ENCODE results near the gene CCT3. TPM values are rescaled to one million over a fixed set of nuclear protein-coding genes. Genes with fewer than 3 reads are reported as not detected.

CCT3 gene
- total RNA-seq, 1 donor from 2014 or later, result 186 TPM

DNA sequence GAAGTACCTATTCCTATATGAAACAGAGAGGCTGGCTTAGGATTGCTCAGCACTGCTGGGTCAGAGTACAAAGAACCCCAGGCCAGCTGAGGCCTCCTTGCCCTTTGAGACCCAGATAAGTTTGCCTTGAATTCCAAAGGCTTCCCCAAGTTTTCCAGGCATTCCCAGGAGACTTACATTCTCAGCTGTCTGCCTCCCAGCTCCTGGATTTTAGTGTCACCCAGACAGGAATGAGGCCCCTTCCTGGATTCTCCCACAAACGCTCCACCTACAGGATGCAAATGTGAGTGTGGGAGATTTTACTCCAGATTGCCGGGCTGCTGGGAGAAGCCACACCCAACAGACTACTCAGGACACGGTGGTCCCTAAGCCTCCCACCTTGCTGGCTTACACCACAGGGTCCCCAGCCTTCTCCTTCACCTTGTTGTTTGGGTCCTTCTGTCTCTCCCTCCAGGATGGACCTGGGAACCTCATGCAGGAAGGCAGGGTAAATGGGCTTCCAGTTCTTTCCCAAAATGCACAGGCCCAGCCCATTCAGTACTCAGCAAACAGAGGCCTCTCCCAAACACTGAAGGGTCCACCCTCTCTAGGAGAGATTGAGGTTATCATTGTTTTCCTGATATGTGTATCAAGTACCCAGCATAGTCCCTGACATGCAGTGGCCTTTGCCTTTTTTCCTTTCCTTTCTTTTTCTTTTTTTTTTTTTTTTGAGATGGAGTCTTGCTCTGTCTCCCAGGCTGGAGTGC, 41.5 kb upstream of the CCT3 start:
- no peaks in the 10 kb centered on the region for H3K36me3 ChIP-seq
- no peak overlapping the region for H3K27ac ChIP-seq
- intact Hi-C loops (cut with DNase I), result loop anchor here (10.0 kb wide), 1 partner anchor 205 kb away; no protein-coding TSS in a partner anchor
- DNase-seq (ENCODE audit: extremely low spot score in 2 of 2), result no peak
- no peaks in the 10 kb centered on the region for H3K27me3 ChIP-seq
- no peaks in the 10 kb centered on the region for H3K4me1 ChIP-seq
- no peak overlapping the region for H3K4me3 ChIP-seq
- H3K9me3 ChIP-seq, result no peaks in the 10 kb centered on the region
- TF ChIP-seq POLR2A (IDR thresholded peaks at IDR 0.05) (no peak), POLR2AphosphoS5 (IDR thresholded peaks at IDR 0.05; ENCODE audit: insufficient read depth in 1 of 2, low read depth in 1 of 2) (no peak)
- TF ChIP-seq, protein P1, sequence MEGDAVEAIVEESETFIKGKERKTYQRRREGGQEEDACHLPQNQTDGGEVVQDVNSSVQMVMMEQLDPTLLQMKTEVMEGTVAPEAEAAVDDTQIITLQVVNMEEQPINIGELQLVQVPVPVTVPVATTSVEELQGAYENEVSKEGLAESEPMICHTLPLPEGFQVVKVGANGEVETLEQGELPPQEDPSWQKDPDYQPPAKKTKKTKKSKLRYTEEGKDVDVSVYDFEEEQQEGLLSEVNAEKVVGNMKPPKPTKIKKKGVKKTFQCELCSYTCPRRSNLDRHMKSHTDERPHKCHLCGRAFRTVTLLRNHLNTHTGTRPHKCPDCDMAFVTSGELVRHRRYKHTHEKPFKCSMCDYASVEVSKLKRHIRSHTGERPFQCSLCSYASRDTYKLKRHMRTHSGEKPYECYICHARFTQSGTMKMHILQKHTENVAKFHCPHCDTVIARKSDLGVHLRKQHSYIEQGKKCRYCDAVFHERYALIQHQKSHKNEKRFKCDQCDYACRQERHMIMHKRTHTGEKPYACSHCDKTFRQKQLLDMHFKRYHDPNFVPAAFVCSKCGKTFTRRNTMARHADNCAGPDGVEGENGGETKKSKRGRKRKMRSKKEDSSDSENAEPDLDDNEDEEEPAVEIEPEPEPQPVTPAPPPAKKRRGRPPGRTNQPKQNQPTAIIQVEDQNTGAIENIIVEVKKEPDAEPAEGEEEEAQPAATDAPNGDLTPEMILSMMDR (IDR thresholded peaks at IDR 0.05), result no peak

DNA sequence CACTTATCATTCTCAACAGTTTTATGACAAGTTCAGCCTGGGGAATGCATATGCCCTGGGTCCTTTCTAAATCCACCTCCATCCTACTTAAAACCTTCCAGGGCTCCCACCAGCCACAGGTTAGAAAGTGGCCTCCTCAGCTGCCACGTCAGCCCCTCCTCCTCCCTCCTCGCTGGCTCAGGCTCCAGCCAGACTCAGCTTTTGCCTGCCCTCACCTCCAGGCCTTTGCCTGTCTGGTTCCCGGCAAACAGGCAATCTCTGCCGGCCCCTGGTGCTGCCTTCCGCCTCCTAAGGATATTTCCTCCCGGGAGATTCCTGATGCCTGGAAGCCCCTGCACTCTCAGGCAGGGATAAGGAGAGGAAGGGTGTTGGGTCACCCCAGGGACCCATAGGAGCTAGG, 40.5 kb upstream of the CCT3 start:
- no peaks in the 10 kb centered on the region for H3K36me3 ChIP-seq
- H3K9me3 ChIP-seq, result no peaks in the 10 kb centered on the region
- no peaks in the 10 kb centered on the region for H3K4me1 ChIP-seq
- no peak for DNase-seq (ENCODE audit: extremely low spot score in 2 of 2)
- no peaks in the 10 kb centered on the region for H3K27me3 ChIP-seq
- TF ChIP-seq POLR2A (IDR thresholded peaks at IDR 0.05), result no peak
- TF ChIP-seq, protein P1 (IDR thresholded peaks at IDR 0.05), result no peak
- no peak for TF ChIP-seq POLR2AphosphoS5 (IDR thresholded peaks at IDR 0.05; ENCODE audit: insufficient read depth in 1 of 2, low read depth in 1 of 2)
- intact Hi-C loops (cut with DNase I), result no loop called here
- H3K4me3 ChIP-seq, result no peak overlapping the region
- no peak overlapping the region for H3K27ac ChIP-seq

DNA sequence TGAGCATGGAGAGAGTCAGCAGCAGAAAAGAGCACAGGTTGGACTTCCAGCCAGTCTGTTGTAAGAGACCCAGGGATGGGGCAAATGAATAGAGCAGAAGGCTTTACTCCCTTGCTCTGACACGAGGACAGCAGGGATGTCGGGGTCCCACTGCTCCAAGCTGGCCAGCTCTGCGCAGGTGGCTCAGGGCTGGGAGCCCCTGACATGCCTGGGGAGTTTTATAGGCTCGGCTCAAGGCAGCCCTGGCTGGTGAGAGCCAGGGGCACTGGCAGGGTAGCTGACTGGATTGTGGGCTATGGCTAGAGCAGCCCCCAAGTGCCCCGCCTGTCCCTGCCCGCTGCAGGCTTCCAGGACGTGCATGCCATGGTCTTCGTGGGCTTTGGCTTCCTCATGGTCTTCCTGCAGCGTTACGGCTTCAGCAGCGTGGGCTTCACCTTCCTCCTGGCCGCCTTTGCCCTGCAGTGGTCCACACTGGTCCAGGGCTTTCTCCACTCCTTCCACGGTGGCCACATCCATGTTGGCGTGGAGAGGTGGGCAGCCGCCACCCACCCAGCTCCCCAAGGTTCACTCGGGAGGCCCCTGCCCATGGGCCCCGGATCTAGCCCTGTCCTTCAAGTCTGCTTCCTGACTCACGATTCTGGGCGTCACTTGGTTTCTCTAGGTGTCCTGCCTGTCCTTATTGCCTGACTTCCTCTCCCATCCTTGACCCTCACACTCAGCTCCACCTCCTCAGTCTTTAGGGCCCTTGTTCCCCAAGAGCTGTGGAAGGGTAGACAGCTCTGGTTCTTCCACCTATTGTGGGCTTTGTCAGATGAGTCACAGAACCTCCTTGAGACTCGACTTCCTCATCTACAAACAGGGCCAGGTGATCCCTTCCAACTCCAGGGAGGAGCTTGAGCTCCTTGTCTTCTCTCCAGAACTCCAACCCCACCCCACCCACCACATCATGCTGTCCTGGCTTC, 39.1 kb upstream of the CCT3 start:
- intact Hi-C loops (cut with DNase I), result no loop called here
- TF ChIP-seq POLR2A (IDR thresholded peaks at IDR 0.05) (no peak), POLR2AphosphoS5 (IDR thresholded peaks at IDR 0.05; ENCODE audit: insufficient read depth in 1 of 2, low read depth in 1 of 2) (no peak)
- TF ChIP-seq, protein P1 (IDR thresholded peaks at IDR 0.05), result no peak
- Histone ChIP-seq H3K9me3 (no peaks in the 10 kb centered on the region), H3K27ac (no peak overlapping the region), H3K36me3 (no peaks in the 10 kb centered on the region), H3K4me3 (no peak overlapping the region), H3K4me1 (no peaks in the 10 kb centered on the region), H3K27me3 (no peaks in the 10 kb centered on the region)
- DNase-seq (ENCODE audit: extremely low spot score in 2 of 2), result no peak

DNA sequence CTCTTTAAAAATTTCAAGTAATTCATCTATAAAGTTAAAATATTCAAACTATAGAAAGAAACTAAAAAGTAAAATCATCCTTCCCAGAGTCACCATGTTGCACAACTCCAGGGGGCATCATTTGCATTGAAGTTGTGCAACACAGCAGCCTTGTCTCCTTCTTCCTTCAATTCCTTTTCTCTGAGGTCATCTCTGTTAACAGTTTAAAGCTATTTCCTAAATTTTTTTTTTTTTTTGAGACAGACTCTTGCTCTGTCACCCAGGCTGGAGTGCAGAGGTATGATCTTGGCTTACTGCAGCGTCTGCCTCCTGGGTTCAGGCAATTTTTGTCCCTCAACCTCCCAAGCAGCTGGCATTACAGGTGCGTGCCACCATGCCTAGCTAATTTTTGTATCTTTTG, 38.1 kb upstream of the CCT3 start:
- H3K27me3 ChIP-seq, result no peaks in the 10 kb centered on the region
- H3K9me3 ChIP-seq, result no peaks in the 10 kb centered on the region
- no peak overlapping the region for H3K4me3 ChIP-seq
- TF ChIP-seq, protein P1 (IDR thresholded peaks at IDR 0.05), result no peak
- no peak for TF ChIP-seq POLR2AphosphoS5 (IDR thresholded peaks at IDR 0.05; ENCODE audit: insufficient read depth in 1 of 2, low read depth in 1 of 2)
- TF ChIP-seq POLR2A (IDR thresholded peaks at IDR 0.05), result no peak
- H3K36me3 ChIP-seq, result no peaks in the 10 kb centered on the region
- no peak for DNase-seq (ENCODE audit: extremely low spot score in 2 of 2)
- no peaks in the 10 kb centered on the region for H3K4me1 ChIP-seq
- intact Hi-C loops (cut with DNase I), result no loop called here
- H3K27ac ChIP-seq, result no peak overlapping the region

All from vagina (tissue), 2 donors.